SK-N-SH (cell line): ENCODE results near the gene SLC66A2. TPM values are rescaled to one million over a fixed set of nuclear protein-coding genes. Genes with fewer than 3 reads are reported as not detected.

ENCODE experiments used
- CTCF ChIA-PET: fragments of 300-600, 350-600 bp; formaldehyde crosslinking; extraction: SDS; loops from one replicate; lab custom pipeline; 2021; lab: Yijun Ruan, JAX
- POLR2A ChIA-PET: fragments of 350-600 bp; sonication (Branson Sonifier 250); formaldehyde crosslinking; extraction: SDS; loops from one replicate; lab custom pipeline; 2020; ENCODE audit warnings: antibody characterized with exemption, inconsistent platforms; lab: Yijun Ruan, JAX
- DNase-seq: peaks from one replicate; pipeline ENCODE4 v3.0.0; 2012
- H2AFZ ChIP-seq: fragments of 200-600 bp; sonication (generic); 2 replicates; pipeline ENCODE4 v1.8.1; 2016; ENCODE audit warnings: antibody characterized with exemption, mild to moderate bottlenecking, low read depth
- H3F3A ChIP-seq: fragments of 200-600 bp; sonication (generic); replicated peaks from 2 replicates; pipeline ENCODE3; 2016; ENCODE audit warnings: antibody characterized with exemption, mild to moderate bottlenecking; ENCODE audit not compliant: insufficient read depth
- H3K27ac ChIP-seq, 2 experiments: fragments of 200-500 bp in 1 of 2; fragments of 200-600 bp in 1 of 2; sonication (Bioruptor generic) in 1 of 2; sonication (generic), shearing (Covaris generic) in 1 of 2; 2 replicates each; pipeline versions ENCODE4 v1.5.1 to v1.6.1; 2014 to 2016; ENCODE audit warnings: low read depth in 2 of 2, inconsistent platforms in 1 of 2, low read length in 1 of 2, mild to moderate bottlenecking in 1 of 2, mixed read lengths in 1 of 2
- H3K27me3 ChIP-seq: fragments of 200-600 bp; sonication (generic), shearing (Covaris generic); 2 replicates; pipeline ENCODE4 v1.6.1; 2016; ENCODE audit warnings: mixed run types; ENCODE audit not compliant: insufficient read depth
- H3K36me3 ChIP-seq, 2 experiments: fragments of 200-500 bp in 1 of 2; fragments of 200-600 bp in 1 of 2; sonication (Bioruptor generic) in 1 of 2; sonication (generic) in 1 of 2; replicated peaks in 1 of 2; 2 replicates each; pipeline versions ENCODE3 to v1.5.1; 2014 to 2016; ENCODE audit warnings: low read length in 1 of 2, mild to moderate bottlenecking in 1 of 2; ENCODE audit not compliant: insufficient read depth in 2 of 2, control insufficient read depth in 1 of 2
- H3K4me1 ChIP-seq, 2 experiments: fragments of 200-500 bp in 1 of 2; fragments of 200-600 bp in 1 of 2; sonication (Bioruptor generic) in 1 of 2; sonication (generic), shearing (Covaris generic) in 1 of 2; 2 replicates each; pipeline versions ENCODE4 v1.5.1 to v1.6.1; 2014 to 2016; ENCODE audit warnings: low read depth in 1 of 2, low read length in 1 of 2, mixed run types in 1 of 2; ENCODE audit not compliant: insufficient read depth in 2 of 2, control insufficient read depth in 1 of 2
- H3K4me2 ChIP-seq: fragments of 200-600 bp; sonication (generic), shearing (Covaris generic); 2 replicates; pipeline ENCODE4 v1.6.1; 2017; ENCODE audit warnings: mixed run types
- H3K4me3 ChIP-seq, 2 experiments: fragments of 200-500 bp in 1 of 2; fragments of 200-600 bp in 1 of 2; sonication (Bioruptor generic) in 1 of 2; sonication (generic), shearing (Covaris generic) in 1 of 2; 2 replicates each; pipeline versions ENCODE4 v1.5.1 to v1.8.1; 2014 to 2016; ENCODE audit warnings: low read depth in 2 of 2, inconsistent platforms in 1 of 2, low read length in 1 of 2, mild to moderate bottlenecking in 1 of 2, mixed read lengths in 1 of 2, moderate library complexity in 1 of 2
- H3K79me2 ChIP-seq: fragments of 200-600 bp; sonication (generic); 2 replicates; pipeline ENCODE4 v1.8.1; 2017; ENCODE audit warnings: mild to moderate bottlenecking; ENCODE audit not compliant: insufficient read depth
- H3K9ac ChIP-seq: fragments of 200-600 bp; sonication (generic); 2 replicates; pipeline ENCODE4 v1.6.1; 2017; ENCODE audit warnings: mixed run types
- H3K9me2 ChIP-seq: fragments of 200-600 bp; sonication (generic); 2 replicates; pipeline ENCODE4 v1.6.1; 2017; ENCODE audit warnings: mixed run types
- H3K9me3 ChIP-seq: fragments of 200-600 bp; sonication (generic); 2 replicates; pipeline ENCODE4 v1.6.1; 2017; ENCODE audit warnings: mixed run types, mild to moderate bottlenecking, moderate library complexity
- H4K20me1 ChIP-seq: fragments of 200-600 bp; sonication (generic); 2 replicates; pipeline ENCODE4 v1.6.1; 2017; ENCODE audit warnings: mild to moderate bottlenecking, mixed run types; ENCODE audit not compliant: insufficient read depth
- CTCF ChIP-seq: fragments of 200-600 bp; sonication (generic); IDR thresholded peaks from 2 replicates; pipeline ENCODE4 v1.6.1; 2017; ENCODE audit warnings: antibody characterized with exemption, mild to moderate bottlenecking, moderate library complexity
- ELF1 ChIP-seq: IDR thresholded peaks from 2 replicates; pipeline ENCODE4 v1.4.0; 2012
- FOSL2 ChIP-seq: IDR thresholded peaks from 2 replicates; pipeline ENCODE4 v1.4.0; 2012; ENCODE audit warnings: low read depth, mild to moderate bottlenecking, moderate library complexity, borderline replicate concordance
- GABPA ChIP-seq: IDR thresholded peaks from 2 replicates; pipeline ENCODE4 v1.4.0; 2012; ENCODE audit warnings: low read depth, mild to moderate bottlenecking
- GATA2 ChIP-seq: sonication (generic); formaldehyde crosslinking; IDR thresholded peaks from 2 replicates; pipeline ENCODE4 v1.5.0; 2020; ENCODE audit warnings: mild to moderate bottlenecking, missing genetic modification reagents
- IRF3 ChIP-seq: fragments of 150-350 bp; IDR thresholded peaks from 2 replicates; pipeline ENCODE4 v1.6.1; 2016; ENCODE audit warnings: mild to moderate bottlenecking, low read depth, low read length
- NFIC ChIP-seq: IDR thresholded peaks from 2 replicates; pipeline ENCODE4 v1.4.0; 2012; ENCODE audit warnings: borderline replicate concordance
- NRF1 ChIP-seq: IDR thresholded peaks from 2 replicates; pipeline ENCODE4 v1.6.1; 2012; ENCODE audit warnings: low read depth, mild to moderate bottlenecking, low read length
- RAD21 ChIP-seq: IDR thresholded peaks from 2 replicates; pipeline ENCODE4 v1.6.1; 2012; ENCODE audit warnings: mild to moderate bottlenecking, low read length
- REST ChIP-seq: IDR thresholded peaks from 2 replicates; pipeline ENCODE4 v1.6.1; 2012; ENCODE audit warnings: mild to moderate bottlenecking, low read depth, low read length, moderate library complexity
- SIN3A ChIP-seq: IDR thresholded peaks from 2 replicates; pipeline ENCODE4 v1.6.1; 2012; ENCODE audit warnings: low read depth, mild to moderate bottlenecking, low read length, moderate library complexity, borderline replicate concordance
- SMC3 ChIP-seq: IDR thresholded peaks from 2 replicates; pipeline ENCODE4 v1.6.1; 2012; ENCODE audit warnings: low read depth, low read length, improper control_type of control experiment
- TCF12 ChIP-seq: IDR thresholded peaks from 2 replicates; pipeline ENCODE4 v1.4.0; 2012
- USF1 ChIP-seq: IDR thresholded peaks from 2 replicates; pipeline ENCODE4 v1.4.0; 2012; ENCODE audit warnings: low read depth, borderline replicate concordance
- USF2 ChIP-seq: fragments of 150-350 bp; IDR thresholded peaks from 2 replicates; pipeline ENCODE4 v1.6.1; 2017; ENCODE audit warnings: antibody characterized with exemption, low read length, low read depth, borderline replicate concordance
- WGBS: methylation state at CpG from one replicate; pipeline ENCODE4 v1.1.6; 2017; ENCODE audit warnings: low lambda C conversion rate; 5-methylcytosine and 5-hydroxymethylcytosine counted together
- polyA plus RNA-seq, 3 experiments: library from polyadenylated mRNA; depleted of rRNA; stranded (reverse); fragments of >200 nt; gene quantifications; 2 replicates each; pipeline ENCODE4 v1.2.3, GENCODE V29; 2012

Gene SLC66A2
- polyA plus RNA-seq, 1 of the 3 experiments (the other 2 are of a cell fraction) = 14.5 TPM

GRCh38 chr18:79875531-79875919 is 75.9 kb downstream of the SLC66A2 start:
- Histone ChIP-seq H3K4me2 (no peak overlapping the region), H3K79me2 (no peaks in the 10 kb centered on the region), H3K36me3 (no peaks in the 10 kb centered on the region), H3K27ac (no peak overlapping the region), H3K4me3 (no peak overlapping the region)
- POLR2A ChIA-PET = no interaction called here
- whole genome bisulfite sequencing = 51% methylated on average over 14 of the region's 15 CpGs
- TF ChIP-seq SIN3A (no peak), RAD21 (no peak), USF2 (no peak), IRF3 (no peak), GABPA (no peak)
- TF ChIP-seq, all 33 proteins: peak for 0
- CTCF ChIA-PET = no interaction called here
- H3K9me2 ChIP-seq = no peaks in the 10 kb centered on the region
- H3K9ac ChIP-seq = no peak overlapping the region
- no peak overlapping the region for H2AFZ ChIP-seq
- no peaks in the 10 kb centered on the region; a peak in 1 of 4 replicates for H3K4me1 ChIP-seq
- H4K20me1 ChIP-seq = no peaks in the 10 kb centered on the region
- H3K27me3 ChIP-seq = peaks cover 71% of the 10 kb centered on the region
- H3F3A ChIP-seq = no peaks in the 10 kb centered on the region
- H3K9me3 ChIP-seq = no peaks in the 10 kb centered on the region
- DNase-seq = no peak

GRCh38 chr18:79874553-79875530 is 76.6 kb downstream of the SLC66A2 start:
- Histone ChIP-seq H2AFZ (no peak overlapping the region), H3K4me1 (no peaks in the 10 kb centered on the region; a peak in 1 of 4 replicates), H3K79me2 (no peaks in the 10 kb centered on the region), H3K27ac (no peak overlapping the region), H3K4me2 (no peak overlapping the region), H3F3A (no peaks in the 10 kb centered on the region), H3K36me3 (no peaks in the 10 kb centered on the region), H3K9me3 (no peaks in the 10 kb centered on the region), H4K20me1 (no peaks in the 10 kb centered on the region), H3K4me3 (no peak overlapping the region), H3K27me3 (peaks cover 78% of the 10 kb centered on the region), H3K9me2 (no peaks in the 10 kb centered on the region), H3K9ac (no peak overlapping the region)
- 15% methylated on average over 15 of the region's 24 CpGs for WGBS
- DNase-seq = no peak
- ChIA-PET POLR2A (no interaction called here), CTCF (interaction anchor here (0.6 kb wide), 1 partner anchor 231 kb away, joined by 3 read pairs; no protein-coding TSS in a partner anchor)
- no peak for TF ChIP-seq REST
- TF ChIP-seq TCF12 = no peak
- no peak for TF ChIP-seq SMC3
- TF ChIP-seq NRF1 = no peak
- no peak for TF ChIP-seq RAD21
- TF ChIP-seq FOSL2 = no peak
- TF ChIP-seq SIN3A = no peak
- TF ChIP-seq GATA2 = no peak
- no peak for TF ChIP-seq IRF3
- no peak for TF ChIP-seq NFIC
- TF ChIP-seq CTCF = no peak
- no peak for TF ChIP-seq ELF1
- no peak for TF ChIP-seq USF1
